HUES48 (cell line): ENCODE results near the gene NSDHL.

Experiments used
- H3K27ac ChIP-seq: one replicate; pipeline ENCODE4 v1.7.0; 2013; ENCODE audit warnings: low read depth, low read length, inconsistent platforms
- H3K27me3 ChIP-seq: 2 replicates; pipeline ENCODE4 v1.6.1; 2013; ENCODE audit warnings: mild to moderate bottlenecking, low read length; ENCODE audit not compliant: control insufficient read depth, insufficient read depth
- H3K36me3 ChIP-seq: 2 replicates; pipeline ENCODE4 v1.6.1; 2013; ENCODE audit warnings: low read length; ENCODE audit not compliant: control insufficient read depth, insufficient read depth
- H3K4me1 ChIP-seq: 2 replicates; pipeline ENCODE4 v1.6.1; 2013; ENCODE audit warnings: mild to moderate bottlenecking, low read length; ENCODE audit not compliant: control insufficient read depth, insufficient read depth
- H3K4me3 ChIP-seq: 2 replicates; pipeline ENCODE4 v1.5.1; 2013; ENCODE audit warnings: mild to moderate bottlenecking, low read depth, low read length
- H3K9ac ChIP-seq: 2 replicates; pipeline ENCODE4 v1.6.1; 2013; ENCODE audit warnings: mild to moderate bottlenecking, low read depth, low read length, moderate library complexity
- H3K9me3 ChIP-seq: 2 replicates; pipeline ENCODE4 v1.6.1; 2013; ENCODE audit warnings: low read length; ENCODE audit not compliant: control insufficient read depth, insufficient read depth

Gene NSDHL

DNA sequence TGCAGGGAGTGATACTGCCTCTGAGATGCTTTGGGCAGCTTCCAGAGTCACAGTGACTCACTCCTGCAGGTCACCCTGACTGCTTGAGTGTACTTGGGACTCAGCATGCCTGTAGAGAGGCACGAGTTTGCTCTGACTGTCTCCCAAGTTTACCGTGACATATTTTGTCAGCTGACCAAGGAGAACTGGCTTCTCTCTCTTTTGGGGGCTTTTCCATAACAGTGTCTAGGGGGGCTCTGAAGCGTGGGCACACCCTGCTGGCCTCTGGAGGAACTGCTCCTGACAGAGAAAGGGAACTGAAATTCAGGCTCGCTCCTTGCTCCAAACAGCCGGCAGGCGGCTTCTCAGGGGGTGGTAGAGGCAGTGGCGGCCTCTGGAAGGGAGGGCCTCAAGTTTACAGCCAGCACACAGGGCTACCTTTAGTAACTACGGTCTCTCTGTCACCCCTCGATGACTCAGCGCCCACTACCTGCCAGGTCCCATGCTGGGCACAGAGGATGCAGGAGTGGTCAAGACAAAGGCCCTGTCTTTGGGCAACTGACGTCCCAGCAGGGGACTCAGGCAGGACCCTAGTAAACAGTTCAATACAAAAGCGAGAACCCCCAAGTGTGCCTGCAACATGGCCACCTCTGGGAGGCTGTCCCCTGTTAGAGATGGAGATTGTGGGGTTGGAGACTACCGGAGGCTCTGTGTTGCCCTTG, 84.8 kb downstream of the NSDHL start:
- Histone ChIP-seq H3K4me1 (0 out of 2 replicates have a peak, but pooled peaks cover 4% of the 10 kb centered on the region), H3K27ac (no peak overlapping the region), H3K4me3 (no peak overlapping the region), H3K9me3 (peaks cover 31% of the 10 kb centered on the region), H3K27me3 (no peaks in the 10 kb centered on the region), H3K9ac (no peak overlapping the region), H3K36me3 (no peaks in the 10 kb centered on the region)

DNA sequence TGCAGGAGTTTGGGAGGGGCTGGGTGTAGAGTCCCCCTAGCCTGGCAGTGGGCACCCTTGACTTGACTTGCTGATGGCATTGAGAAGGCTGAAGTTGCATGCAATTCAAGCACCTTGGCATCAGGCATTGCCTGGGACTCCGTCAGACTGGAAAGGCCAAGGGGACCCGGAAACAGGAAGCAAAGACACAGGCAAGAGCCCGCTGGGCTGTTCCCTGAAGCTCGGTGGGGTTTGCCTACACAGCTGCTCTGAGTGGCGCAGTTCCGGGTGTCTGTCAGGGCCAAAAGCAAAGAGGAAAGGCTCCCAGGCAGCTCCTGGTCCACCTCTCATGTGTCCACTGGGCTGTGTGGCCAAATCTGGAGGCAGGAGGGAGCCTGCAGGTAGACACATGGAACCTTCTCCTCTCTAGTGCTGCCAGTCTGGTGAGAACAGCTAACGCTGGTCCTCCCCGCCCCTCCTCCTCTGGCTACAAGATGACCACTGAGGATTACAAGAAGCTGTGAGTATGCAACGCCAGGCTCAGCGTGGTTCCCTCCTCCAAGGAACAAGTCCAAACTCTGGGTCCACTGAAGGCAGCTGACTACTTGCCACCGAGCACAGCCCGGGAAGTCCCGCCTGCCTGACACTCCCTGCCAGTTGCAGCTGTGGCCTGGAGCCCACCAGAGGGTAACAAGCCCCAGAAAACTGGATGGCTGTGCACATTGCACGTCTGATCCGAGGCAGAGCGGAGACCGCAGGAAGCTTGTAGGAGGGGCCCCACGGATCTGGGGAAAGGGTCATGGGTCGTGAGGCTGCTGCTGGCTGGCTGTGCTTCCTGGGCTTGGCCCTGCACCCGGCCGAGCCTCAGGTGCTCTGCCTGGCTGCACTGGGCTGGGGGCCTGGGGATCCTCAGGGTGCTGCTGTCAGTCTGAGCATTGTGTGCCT, 87.1 kb downstream of the NSDHL start:
- Histone ChIP-seq H3K4me1 (0 out of 2 replicates have a peak, but pooled peaks cover 4% of the 10 kb centered on the region), H3K27me3 (no peaks in the 10 kb centered on the region), H3K27ac (no peak overlapping the region), H3K36me3 (no peaks in the 10 kb centered on the region), H3K9me3 (peaks cover 38% of the 10 kb centered on the region), H3K9ac (no peak overlapping the region), H3K4me3 (no peak overlapping the region)

DNA sequence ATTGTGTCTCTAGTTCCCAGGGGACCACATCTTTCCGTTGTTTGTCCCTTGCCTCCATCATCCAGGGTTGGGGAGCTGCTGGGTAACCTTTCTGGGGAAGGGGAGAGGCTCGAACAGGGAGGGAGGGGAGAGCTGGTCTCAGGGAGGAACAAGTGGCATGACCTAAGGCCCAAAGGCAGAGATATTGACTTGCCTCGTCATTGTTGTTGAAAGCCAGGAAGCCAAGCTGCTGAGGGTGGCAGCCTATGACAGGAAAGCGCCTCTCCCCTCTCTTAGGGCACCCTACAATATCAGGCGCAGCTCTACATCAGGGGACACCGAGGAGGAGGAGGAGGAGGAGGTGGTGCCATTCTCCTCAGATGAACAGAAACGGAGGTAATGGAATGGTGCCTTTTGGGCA, 87.8 kb downstream of the NSDHL start:
- H3K4me3 ChIP-seq, result no peak overlapping the region
- H3K36me3 ChIP-seq, result no peaks in the 10 kb centered on the region
- peaks cover 37% of the 10 kb centered on the region for H3K9me3 ChIP-seq
- 0 out of 2 replicates have a peak, but pooled peaks cover 4% of the 10 kb centered on the region for H3K4me1 ChIP-seq
- H3K9ac ChIP-seq, result no peak overlapping the region
- H3K27me3 ChIP-seq, result no peaks in the 10 kb centered on the region
- H3K27ac ChIP-seq, result no peak overlapping the region
